SH-SY5Y (cell line): ENCODE results near the gene SULT4A1.

Source experiments
- GATA2 ChIP-seq: IDR thresholded peaks from 2 replicates; pipeline ENCODE4 v1.6.1; 2011; ENCODE audit warnings: mild to moderate bottlenecking, low read depth, low read length
- GATA3 ChIP-seq: IDR thresholded peaks from 2 replicates; pipeline ENCODE4 v1.6.1; 2011; ENCODE audit warnings: low read depth, mild to moderate bottlenecking, low read length, moderate library complexity

DNA sequence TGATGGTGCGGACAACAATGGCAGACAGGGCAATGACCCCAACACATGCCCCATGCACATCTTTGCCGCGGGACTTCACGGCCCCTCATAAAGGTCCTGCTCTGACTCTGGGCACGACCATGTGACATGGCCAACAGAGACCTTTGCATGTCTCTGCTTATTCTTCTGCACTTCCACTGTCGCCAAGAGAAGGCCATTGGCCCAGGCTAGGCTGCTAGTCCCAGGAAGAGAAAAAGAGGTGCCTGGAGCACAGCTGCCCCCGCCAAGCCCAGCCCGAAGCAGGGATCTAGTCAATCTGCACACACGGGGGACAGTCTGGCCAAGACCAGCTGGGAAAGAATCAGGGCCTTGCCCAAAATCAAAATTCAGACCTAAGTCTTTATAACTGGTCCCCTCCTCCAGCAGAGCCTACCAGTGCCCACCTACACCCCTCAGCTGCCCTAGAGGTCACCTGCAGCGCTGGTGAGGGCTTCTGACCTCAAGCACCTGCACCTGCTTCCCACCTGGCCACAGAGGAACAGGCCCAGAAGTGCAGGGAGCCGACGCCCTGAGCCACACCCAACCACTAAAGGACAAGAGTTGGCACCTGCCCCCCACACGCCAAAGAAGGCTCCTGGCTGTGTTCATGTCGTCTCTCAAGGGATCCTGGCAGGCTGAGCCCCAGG lies 8.1 kb downstream of the SULT4A1 start:
- TF ChIP-seq GATA3 (no peak), GATA2 (no peak)
